Stimulated activated naive CD4-positive, alpha-beta T cell treated with Interleukin-2 at 50 U/mL for 16 hours (primary cell): ENCODE data around the gene TACC3.

Source experiments
- DNase-seq: peaks from one replicate; lab custom pipeline; 2025; lab: John Stamatoyannopoulos, UW

Gene TACC3

DNA sequence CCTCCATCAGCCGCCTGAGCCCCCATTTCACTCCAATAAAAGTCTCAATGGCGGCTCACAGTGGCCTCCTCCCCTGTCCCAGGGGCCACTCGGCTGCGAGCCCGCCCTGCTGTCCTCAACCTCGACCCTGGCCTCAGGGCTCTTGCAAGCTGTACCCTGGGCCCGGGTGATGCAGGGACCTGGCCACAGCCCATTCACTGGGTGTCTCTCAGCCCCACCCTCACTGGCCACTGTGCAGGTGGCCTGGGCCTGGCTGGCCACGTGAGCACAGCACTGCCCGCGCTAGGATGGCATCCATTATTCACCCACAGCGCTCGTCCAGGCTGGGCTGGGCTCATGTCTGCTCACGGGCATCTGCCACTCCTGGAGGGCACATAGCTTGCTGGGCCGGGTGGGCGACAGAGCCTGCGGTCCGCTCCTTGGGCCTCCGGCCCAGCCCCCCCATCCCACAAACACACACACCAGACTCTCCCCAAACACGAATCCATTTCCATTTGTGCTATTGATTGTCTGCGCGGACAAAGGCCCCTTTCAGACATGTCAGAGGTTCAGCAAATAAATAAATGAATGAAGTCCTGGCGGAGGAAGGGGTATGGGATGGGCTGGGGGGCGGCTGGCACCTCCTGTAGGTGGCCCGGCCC is 55.3 kb downstream of the TACC3 start:
- DNase-seq = no peak

DNA sequence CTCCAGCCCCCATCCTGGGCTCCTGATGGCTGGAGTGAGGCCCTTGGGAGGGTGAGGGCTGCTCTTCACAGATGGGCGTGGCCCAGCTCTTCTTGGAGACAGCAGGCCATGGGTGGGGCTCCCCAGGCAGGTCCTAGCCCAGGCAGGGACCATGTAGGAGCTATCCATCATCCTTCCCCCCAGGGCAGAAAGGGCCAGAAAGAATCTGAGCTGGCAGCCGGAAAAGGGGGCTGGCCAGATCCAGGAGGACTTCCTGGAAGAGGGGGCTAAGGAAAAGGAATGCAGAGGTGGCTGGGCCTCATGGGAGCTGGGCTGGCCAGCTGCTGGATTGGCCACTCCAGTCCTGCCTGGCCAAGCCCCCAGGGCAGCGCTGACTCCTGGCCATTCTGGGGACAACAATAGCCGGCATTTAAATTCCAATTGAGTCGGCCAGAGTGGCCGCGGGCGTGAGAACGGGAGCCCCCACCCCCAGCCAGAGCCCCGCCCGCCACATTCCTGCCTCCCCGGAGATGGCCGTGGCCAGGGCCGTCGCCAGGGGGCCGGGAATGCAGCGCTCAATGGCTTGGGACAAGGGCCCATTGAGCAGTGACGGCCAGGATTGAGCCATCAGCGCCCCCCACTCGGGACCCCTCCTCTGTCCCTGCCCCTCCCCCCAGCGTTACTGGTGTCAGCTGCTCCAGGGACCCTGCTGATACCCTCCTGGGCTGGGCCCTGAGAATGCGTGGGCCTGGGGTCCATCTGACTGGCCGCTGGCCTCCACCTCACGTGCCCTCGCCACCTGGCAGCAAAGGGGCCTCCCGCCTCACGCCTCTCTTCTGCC is 56.7 kb downstream of the TACC3 start:
- no peak for DNase-seq

- no peak for DNase-seq
These were observed 57.5 kb downstream of the TACC3 start for GRCh38 chr4:1778642-1779392.

DNA sequence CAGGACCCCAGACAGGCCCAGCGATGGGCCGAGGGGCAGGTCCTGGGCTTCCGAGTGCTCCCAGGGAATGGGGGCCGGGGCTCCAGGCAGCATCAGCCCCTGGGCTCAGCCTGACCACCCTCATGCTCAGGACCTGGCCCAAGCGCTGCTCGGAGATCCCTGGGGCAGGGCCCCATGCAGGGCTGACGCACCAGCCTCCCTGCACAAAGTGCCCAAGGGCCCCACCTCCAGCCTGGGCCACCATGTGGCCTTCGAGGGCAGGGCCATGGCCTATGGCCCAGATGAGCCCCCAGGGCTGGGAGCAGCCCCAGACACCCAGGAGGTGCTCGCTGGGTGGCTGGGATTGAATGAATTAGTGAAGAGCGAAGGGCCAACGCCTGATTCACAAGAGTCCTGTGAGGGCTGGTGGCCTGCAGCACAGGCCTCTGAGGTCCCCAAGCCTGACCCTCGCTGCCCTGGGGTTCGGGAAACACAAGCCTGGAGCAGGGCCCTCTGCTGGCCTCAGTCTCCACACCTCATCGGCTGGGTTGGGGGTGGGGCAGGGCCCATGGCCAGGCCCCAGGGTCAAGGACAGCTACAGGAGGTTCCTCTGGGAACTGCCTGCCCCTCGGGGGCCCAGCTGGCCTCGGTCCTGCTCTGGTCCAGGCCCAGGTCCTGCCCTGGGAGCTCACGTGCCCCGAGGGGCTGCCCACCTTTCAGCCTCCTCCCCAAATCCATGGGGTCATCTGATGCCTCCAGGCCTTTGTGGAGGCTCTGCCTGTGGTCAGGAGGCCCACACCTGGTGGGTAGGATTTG is 58.5 kb downstream of the TACC3 start:
- DNase-seq = no peak

DNA sequence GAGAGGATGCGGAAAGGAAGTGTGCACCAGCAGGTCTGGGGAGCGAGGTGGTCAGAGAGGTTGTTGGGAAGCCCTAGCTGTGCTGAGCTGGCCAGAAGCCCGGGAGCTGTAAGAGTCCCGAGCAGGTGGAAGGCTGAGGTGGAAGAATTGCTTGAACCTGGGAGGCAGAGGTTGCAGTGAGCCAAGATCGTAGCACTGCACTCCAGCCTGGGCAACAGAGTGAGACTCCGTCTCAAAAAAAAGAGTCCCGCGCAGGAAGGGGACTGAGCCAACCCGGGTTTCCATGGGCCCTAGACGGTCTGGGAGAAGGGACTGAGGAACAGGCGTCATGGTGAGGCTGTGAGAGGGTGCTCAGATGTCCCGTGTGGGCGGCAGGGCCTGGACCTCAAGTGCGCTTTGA is 59.1 kb downstream of the TACC3 start:
- no peak for DNase-seq

- DNase-seq = no peak
These were observed 61.7 kb downstream of the TACC3 start for GRCh38 chr4:1783015-1783414.

- no peak for DNase-seq
These were observed 62.6 kb downstream of the TACC3 start for GRCh38 chr4:1783970-1784369.

- DNase-seq = no peak
These were observed 63.1 kb downstream of the TACC3 start for GRCh38 chr4:1784395-1784788.

- no peak for DNase-seq
These were observed 63.7 kb downstream of the TACC3 start for GRCh38 chr4:1784789-1785591.

DNA sequence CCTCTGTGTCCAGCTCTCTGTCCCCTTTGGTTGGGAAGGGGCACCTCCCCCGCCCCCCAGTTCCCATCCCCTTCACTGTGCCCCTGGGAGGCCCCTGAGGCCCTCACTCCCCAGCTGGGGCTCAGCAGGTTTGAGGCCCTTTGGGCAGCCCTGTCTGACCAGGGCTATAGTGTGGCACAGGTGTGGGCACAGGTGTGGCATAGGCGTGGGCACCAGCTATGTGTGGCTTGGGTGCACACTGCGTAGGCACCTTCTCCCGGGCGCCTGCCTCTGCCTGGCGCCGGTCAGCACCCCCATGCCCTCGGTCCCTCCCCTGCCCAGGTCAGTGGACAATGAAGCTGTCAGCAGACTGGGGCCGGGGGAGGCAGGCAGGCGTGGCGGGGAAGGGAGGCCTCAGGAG is 64.3 kb downstream of the TACC3 start:
- DNase-seq = no peak

- DNase-seq = no peak
These were observed 65.4 kb downstream of the TACC3 start for GRCh38 chr4:1786544-1787362.

DNA sequence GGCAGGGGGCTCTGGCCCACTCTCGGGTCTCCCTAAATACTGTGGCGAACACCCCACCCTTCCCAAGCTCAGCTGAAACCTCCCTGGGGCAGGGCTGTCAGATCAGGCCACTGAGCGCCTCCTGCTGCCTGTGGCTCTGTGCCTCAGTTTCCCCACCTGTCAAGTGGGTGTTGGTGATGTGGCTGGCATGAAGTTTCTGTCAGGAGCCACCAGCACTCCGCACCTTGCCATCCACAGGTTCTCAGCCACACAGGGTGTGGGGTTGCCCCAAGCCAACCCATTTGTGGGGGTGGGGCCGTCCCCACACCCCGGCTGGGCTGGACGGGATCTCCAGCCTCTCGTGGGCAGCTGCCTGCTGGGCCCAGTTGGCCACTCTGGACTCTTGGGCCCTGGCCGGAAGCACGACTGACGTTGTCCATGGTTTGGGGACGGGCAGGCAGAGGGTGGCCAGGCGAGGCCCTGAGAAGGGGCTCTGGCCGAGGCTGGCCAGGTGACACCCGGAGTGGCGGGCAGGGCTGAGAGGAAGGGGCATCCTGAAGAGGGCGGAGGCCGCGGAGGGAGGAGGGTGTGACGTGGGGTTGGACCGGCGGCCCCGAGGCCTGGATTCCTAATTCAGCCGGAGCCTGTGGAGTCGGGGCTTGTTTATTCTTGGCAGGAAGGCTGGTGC is 66.2 kb downstream of the TACC3 start:
- DNase-seq = no peak

- no peak for DNase-seq
These were observed 67.1 kb downstream of the TACC3 start for GRCh38 chr4:1788254-1788973.

DNA sequence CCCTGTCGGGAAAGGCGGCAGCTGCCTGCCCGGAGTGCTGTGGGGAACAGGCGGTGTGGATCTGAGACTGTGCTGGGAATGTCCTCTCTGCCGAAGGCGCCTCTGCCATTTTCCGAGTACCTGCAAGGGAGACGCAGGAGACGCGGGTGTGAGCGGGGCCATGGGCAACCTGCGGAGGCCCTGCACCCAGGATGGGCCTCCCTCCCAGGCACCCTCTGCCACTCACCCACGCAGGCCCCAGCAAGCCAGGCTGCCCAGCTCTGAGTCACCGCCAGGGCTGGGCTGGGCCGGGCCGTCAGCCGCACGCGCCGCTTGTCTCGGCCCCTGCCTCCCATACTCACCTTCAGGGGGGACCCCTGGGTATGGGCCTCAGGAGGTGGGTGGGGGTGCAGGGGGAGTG is 68.2 kb downstream of the TACC3 start:
- DNase-seq = no peak

GRCh38 chr4:1790005-1790404 is 68.7 kb downstream of the TACC3 start:
- no peak for DNase-seq

DNA sequence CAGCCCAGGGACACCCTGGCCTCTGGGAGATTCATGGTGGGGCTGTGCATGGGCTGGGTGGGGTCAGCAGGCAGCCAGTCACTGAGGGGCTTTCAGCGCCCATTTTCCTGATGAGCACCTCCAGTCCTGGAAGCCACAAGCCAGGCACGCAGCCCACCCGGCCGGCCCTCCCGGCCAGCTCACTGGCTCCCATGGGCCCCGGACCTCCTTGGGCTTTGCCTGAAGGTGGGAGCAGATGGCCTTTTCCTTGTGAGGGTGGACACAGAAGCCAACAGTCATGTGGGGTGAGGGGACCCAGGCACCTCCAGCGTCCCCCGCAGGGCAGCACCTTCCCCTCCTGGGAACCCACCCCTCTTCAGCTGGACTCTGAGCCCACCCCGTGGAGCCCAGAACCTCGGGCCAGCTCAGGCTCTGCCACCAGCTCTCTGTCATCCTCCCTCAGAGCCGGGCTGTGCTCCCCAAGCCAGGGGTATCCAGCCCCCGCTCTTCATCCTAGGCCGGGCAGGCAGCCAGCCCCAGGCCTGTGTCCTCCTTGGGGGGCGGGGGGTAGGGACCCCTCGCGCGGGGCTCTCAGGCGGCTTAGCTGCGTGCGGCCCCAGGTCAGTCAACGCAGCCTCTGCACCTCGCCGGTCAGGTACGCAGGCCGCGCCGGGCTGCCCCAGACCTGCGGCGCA is 71.0 kb downstream of the TACC3 start:
- no peak for DNase-seq

DNA sequence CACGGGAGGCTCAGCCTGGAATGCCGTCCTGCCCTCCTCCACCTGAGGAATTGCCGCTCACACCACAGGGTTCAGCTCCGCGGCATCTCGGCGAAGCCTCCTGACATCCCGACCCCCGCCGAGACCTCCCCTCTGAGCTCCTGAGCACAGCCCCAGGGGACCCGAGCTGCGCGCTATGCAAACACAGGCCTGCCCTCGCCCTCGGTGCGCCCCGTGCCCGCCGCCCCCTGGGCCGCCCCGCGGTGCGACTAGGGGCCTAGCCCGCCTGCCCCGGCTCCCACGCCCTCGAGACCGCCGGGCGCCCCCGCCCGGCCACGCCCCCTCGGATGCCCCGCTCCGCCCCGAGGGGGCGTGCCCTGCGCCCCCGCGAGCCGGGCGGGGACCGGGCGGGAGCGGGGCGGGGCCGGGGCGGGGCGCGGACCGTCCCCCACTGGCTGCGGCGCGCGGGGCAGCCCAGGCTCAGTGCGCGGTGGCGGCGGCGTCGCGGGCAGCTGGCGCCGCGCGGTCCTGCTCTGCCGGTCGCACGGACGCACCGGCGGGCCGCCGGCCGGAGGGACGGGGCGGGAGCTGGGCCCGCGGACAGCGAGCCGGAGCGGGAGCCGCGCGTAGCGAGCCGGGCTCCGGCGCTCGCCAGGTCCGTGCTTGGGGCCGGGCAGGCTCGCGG is 71.6 kb downstream of the TACC3 start, which contains the start of gene FGFR3:
TSS of gene FGFR3 (plus strand) at position 462 of the 664 bp plus-strand sequence. CDS start 642 bp downstream, outside the sequence.
- DNase-seq = peak; percentile 16

- DNase-seq = peak; percentile 25
These were observed 72.1 kb downstream of the TACC3 start for GRCh38 chr4:1793496-1793840.
